HAP-1 (cell line): ENCODE results near the gene RTF1.

ENCODE experiments used
- DNase-seq, 2 experiments: peaks; one replicate each; pipeline ENCODE4 v3.0.0-alpha.2; 2016 to 2020; ENCODE audit warnings: low spot score in 2 of 2
- H3K27me3 ChIP-seq: fragments of 250-450 bp; sonication (Bioruptor Pico); 2 replicates; pipeline ENCODE4 v1.5.1; 2020; ENCODE audit warnings: low read depth, mild to moderate bottlenecking, moderate library complexity
- H3K36me3 ChIP-seq: fragments of 250-450 bp; sonication (Bioruptor Pico); replicated peaks from 2 replicates; pipeline ENCODE4 v1.5.1; 2020; ENCODE audit warnings: mild to moderate bottlenecking
- H3K4me1 ChIP-seq: fragments of 250-450 bp; sonication (Bioruptor Pico); 2 replicates; pipeline ENCODE4 v1.5.1; 2020; ENCODE audit warnings: mild to moderate bottlenecking
- H3K4me3 ChIP-seq: fragments of 250-450 bp; sonication (Bioruptor Pico); 2 replicates; pipeline ENCODE4 v1.5.1; 2020; ENCODE audit warnings: mild to moderate bottlenecking, moderate library complexity
- H3K9me3 ChIP-seq: fragments of 250-450 bp; sonication (Bioruptor Pico); 2 replicates; pipeline ENCODE4 v1.5.1; 2020; ENCODE audit warnings: mild to moderate bottlenecking, moderate library complexity
- in situ Hi-C: fragments of 300-500 bp; cut with MboI; formaldehyde crosslinking; loops from 3 replicates; pipeline ENCODE4 v1.14.3; 2020; ENCODE audit warnings: low sequenced_read_pairs, inconsistent platforms, mixed read lengths

RTF1 gene

GRCh38 chr15:41499109-41499851 is 82.4 kb downstream of the RTF1 start:
- Histone ChIP-seq H3K4me3 (no peak overlapping the region), H3K9me3 (no peaks in the 10 kb centered on the region), H3K27me3 (no peaks in the 10 kb centered on the region), H3K4me1 (peaks cover 6% of the 10 kb centered on the region), H3K36me3 (0 out of 2 replicates have a peak, but pooled peaks cover 5% of the 10 kb centered on the region)
- in situ Hi-C loops, result no loop called here
- no peak for DNase-seq

DNA sequence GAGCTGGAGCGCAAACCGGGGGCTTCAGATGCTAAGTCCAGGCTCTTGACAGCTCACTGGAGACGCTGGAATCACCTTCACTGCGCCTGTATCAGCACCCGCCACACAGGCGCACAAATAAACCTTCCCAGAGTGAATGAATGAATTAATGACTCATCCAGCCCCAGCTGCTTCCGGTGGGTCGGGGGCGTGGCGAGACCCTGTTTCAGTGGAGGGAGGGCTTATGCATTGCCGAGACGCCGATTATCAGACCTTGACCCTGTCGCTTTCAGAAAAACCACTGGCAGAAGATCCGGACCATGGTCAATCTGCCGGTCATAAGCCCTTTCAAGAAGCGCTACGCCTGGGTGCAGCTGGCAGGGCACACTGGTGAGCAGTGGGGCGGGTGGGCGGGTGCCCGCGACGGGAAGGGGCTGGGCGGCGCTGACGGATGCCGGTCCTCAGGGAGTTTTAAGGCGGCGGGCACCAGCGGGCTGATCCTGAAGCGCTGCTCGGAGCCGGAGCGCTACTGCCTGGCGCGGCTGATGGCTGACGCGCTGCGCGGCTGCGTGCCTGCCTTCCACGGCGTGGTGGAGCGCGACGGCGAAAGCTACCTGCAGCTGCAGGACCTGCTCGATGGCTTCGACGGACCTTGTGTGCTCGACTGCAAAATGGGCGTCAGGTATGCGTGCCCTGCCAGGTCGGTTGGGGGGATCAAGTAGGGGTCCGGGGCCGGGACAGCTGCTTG is 84.5 kb downstream of the RTF1 start:
- in situ Hi-C loops, result no loop called here
- no peak for DNase-seq
- H3K4me3 ChIP-seq, result no peak overlapping the region
- no peaks in the 10 kb centered on the region for H3K27me3 ChIP-seq
- 0 out of 2 replicates have a peak, but pooled peaks cover 5% of the 10 kb centered on the region for H3K36me3 ChIP-seq
- no peaks in the 10 kb centered on the region for H3K9me3 ChIP-seq
- H3K4me1 ChIP-seq, result no peaks in the 10 kb centered on the region

GRCh38 chr15:41501931-41502794 is 85.3 kb downstream of the RTF1 start:
- H3K27me3 ChIP-seq, result no peaks in the 10 kb centered on the region
- no peak overlapping the region for H3K4me3 ChIP-seq
- no peaks in the 10 kb centered on the region for H3K4me1 ChIP-seq
- in situ Hi-C loops, result no loop called here
- H3K36me3 ChIP-seq, result 0 out of 2 replicates have a peak, but pooled peaks cover 5% of the 10 kb centered on the region
- DNase-seq, result no peak
- no peaks in the 10 kb centered on the region for H3K9me3 ChIP-seq

DNA sequence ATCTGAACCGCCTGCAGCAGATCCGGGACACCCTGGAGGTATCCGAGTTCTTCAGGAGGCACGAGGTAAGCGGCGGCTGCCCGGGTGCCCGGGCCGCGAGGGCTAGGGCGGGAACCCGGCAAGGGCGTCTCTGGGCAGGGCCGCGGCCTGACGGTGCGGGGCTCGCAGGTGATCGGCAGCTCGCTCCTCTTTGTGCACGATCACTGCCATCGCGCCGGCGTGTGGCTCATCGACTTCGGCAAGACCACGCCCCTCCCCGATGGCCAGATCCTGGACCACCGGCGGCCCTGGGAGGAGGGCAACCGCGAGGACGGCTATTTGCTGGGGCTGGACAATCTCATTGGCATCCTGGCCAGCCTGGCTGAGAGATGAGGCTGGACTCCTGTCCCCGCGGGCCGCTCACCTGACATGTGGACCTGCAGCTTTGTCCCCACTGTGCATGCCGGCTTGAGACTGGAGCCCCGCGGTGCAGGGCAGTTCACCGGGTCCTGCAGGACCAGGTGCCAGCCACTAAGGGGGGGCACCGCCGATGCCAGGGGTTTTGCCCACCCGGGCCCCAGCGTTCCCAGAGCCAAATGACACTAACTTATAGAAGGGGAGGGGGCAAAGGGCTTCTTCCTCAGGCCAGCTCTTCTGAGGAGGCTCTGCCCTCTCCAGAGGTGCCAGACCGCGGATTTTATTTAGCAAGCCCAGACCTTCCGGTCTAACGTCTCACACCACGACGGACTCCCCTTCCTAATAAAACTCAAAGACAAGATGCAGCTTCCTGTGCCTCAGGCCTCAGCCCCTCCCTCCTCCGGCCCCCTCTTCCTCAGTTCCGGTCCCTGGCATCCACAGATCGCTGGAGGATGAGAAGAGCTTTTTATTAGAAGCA is 86.1 kb downstream of the RTF1 start:
- in situ Hi-C loops, result no loop called here
- Histone ChIP-seq H3K4me3 (no peak overlapping the region), H3K36me3 (0 out of 2 replicates have a peak, but pooled peaks cover 5% of the 10 kb centered on the region), H3K9me3 (no peaks in the 10 kb centered on the region), H3K27me3 (no peaks in the 10 kb centered on the region), H3K4me1 (no peaks in the 10 kb centered on the region)
- DNase-seq, result no peak

GRCh38 chr15:41503669-41504010 is 86.7 kb downstream of the RTF1 start:
- H3K9me3 ChIP-seq, result no peaks in the 10 kb centered on the region
- in situ Hi-C loops, result no loop called here
- DNase-seq, result no peak
- H3K27me3 ChIP-seq, result no peaks in the 10 kb centered on the region
- no peak overlapping the region for H3K4me3 ChIP-seq
- 0 out of 2 replicates have a peak, but pooled peaks cover 5% of the 10 kb centered on the region for H3K36me3 ChIP-seq
- no peaks in the 10 kb centered on the region for H3K4me1 ChIP-seq

GRCh38 chr15:41504751-41505492 is 88.0 kb downstream of the RTF1 start:
- Histone ChIP-seq H3K4me1 (no peaks in the 10 kb centered on the region), H3K27me3 (no peaks in the 10 kb centered on the region), H3K9me3 (no peaks in the 10 kb centered on the region), H3K36me3 (0 out of 2 replicates have a peak, but pooled peaks cover 5% of the 10 kb centered on the region), H3K4me3 (no peak overlapping the region)
- DNase-seq, result no peak
- in situ Hi-C loops, result no loop called here

DNA sequence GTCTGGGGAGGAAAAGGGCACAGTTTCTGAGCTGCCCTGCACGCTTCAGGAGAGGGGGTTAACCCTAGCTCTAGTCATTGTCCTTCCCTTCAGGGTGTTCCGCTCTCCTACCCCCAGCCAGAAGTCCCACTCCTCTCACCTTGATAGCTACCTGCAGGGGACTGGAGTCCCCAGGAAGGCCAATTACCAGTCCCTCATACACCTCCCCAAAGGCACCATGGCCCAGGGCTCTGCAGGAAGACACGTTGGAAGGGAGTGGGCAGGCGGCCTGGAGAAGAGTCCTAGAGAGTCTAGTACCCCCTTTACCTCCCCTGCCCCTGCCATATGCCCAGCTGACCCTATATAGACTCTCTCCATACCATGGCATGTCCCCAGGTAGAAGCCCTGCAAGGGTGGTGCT is 88.9 kb downstream of the RTF1 start:
- DNase-seq, result no peak
- Histone ChIP-seq H3K4me3 (no peak overlapping the region), H3K36me3 (0 out of 2 replicates have a peak, but pooled peaks cover 5% of the 10 kb centered on the region), H3K4me1 (no peaks in the 10 kb centered on the region), H3K27me3 (no peaks in the 10 kb centered on the region), H3K9me3 (no peaks in the 10 kb centered on the region)
- in situ Hi-C loops, result no loop called here

- H3K27me3 ChIP-seq, result no peaks in the 10 kb centered on the region
- H3K36me3 ChIP-seq, result 0 out of 2 replicates have a peak, but pooled peaks cover 5% of the 10 kb centered on the region
- no peaks in the 10 kb centered on the region for H3K4me1 ChIP-seq
- in situ Hi-C loops, result no loop called here
- H3K4me3 ChIP-seq, result no peak overlapping the region
- no peaks in the 10 kb centered on the region for H3K9me3 ChIP-seq
- no peak for DNase-seq
Observed at GRCh38 chr15:41506796-41507341, 90.0 kb downstream of the RTF1 start.

DNA sequence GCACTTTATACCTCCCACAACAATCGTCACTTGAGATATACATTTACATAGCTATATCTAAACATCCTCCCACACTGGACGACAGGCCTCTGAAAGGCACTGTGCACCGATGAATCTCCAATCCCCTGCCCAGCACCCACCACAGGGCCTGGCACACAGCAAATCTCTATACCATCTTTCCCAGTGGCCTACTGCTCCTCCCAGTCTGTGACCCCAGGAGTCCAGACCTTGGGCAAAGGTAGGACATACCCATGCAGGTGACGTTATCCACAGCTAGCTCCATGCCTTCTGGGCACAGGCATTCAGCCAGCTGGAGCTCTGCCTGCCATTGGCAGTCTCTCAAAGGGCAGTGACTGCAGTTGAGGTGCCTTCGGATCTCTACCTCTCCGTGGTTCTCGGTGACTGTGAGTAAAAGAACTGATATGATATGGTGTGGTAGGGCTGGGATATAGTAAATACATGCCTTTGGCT is 91.0 kb downstream of the RTF1 start:
- no peak for DNase-seq
- H3K36me3 ChIP-seq, result 0 out of 2 replicates have a peak, but pooled peaks cover 3% of the 10 kb centered on the region
- in situ Hi-C loops, result no loop called here
- H3K9me3 ChIP-seq, result no peaks in the 10 kb centered on the region
- H3K4me1 ChIP-seq, result no peaks in the 10 kb centered on the region
- H3K27me3 ChIP-seq, result no peaks in the 10 kb centered on the region
- no peak overlapping the region for H3K4me3 ChIP-seq

- no peaks in the 10 kb centered on the region for H3K9me3 ChIP-seq
- in situ Hi-C loops, result no loop called here
- no peak overlapping the region for H3K4me3 ChIP-seq
- H3K4me1 ChIP-seq, result peaks cover 11% of the 10 kb centered on the region
- peaks cover 3% of the 10 kb centered on the region; the same call in 1 of the 2 replicates for H3K36me3 ChIP-seq
- DNase-seq, result no peak
- no peaks in the 10 kb centered on the region for H3K27me3 ChIP-seq
Observed at GRCh38 chr15:41510728-41511127, 93.8 kb downstream of the RTF1 start.

DNA sequence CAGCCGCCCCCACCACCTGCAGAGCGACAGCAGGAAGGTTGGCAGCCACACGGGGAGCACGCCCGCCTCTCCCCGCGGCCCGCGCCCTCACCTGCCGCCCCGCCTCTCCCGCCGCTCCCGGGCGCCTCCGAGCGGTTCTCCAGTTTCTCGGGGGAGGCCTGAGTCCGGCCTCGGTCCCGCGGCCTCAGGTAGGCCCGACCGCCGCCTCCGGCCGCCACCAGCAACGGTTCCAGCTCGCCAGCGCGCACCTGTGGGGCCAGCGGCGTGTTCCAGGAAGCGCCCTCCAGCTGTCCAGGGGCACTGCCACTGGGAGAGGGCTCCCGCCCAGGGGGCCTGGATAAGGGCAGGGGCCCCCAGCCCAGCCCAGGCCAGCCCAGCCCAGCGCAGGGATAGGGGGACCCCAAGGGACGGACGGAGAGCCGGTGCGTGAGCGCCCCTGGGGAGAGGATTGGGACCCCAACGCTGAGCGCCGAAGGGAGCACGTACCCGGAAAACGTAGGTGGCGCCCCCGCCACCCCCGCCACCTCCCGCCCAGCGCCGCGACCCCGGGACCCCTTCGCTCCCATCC is 94.5 kb downstream of the RTF1 start:
- in situ Hi-C loops, result no loop called here
- no peak for DNase-seq
- H3K9me3 ChIP-seq, result no peaks in the 10 kb centered on the region
- no peak overlapping the region for H3K4me3 ChIP-seq
- H3K36me3 ChIP-seq, result peaks cover 3% of the 10 kb centered on the region; the same call in 1 of the 2 replicates
- no peaks in the 10 kb centered on the region for H3K27me3 ChIP-seq
- peaks cover 11% of the 10 kb centered on the region for H3K4me1 ChIP-seq

DNA sequence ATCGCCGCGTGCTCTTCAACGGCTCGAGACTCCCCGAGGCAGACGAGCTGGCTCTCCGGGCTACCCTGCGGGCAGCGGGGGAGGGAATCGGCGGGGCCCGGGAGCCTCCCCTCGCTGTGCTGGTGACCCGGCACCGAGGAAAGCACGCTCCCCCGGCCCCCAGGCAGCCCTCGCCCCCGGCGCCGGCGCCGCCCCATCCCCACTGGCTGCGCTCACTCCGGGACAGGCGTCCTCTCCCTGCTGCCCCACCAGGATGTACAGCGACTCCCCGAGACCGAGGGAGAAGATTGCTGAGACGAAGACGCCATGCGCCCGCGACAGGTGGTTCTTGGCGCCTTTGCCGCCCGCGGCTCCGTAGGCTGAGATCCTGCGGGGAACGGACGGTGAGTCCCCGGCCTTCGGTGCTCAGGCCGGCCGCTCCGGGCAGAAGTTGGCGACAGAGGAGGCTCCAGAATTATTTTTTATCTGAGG is 95.0 kb downstream of the RTF1 start:
- H3K4me3 ChIP-seq, result no peak overlapping the region
- in situ Hi-C loops, result no loop called here
- no peaks in the 10 kb centered on the region for H3K27me3 ChIP-seq
- H3K9me3 ChIP-seq, result no peaks in the 10 kb centered on the region
- peaks cover 3% of the 10 kb centered on the region; the same call in 1 of the 2 replicates for H3K36me3 ChIP-seq
- DNase-seq, result no peak
- H3K4me1 ChIP-seq, result peaks cover 11% of the 10 kb centered on the region
